IPS DF 6.9 (cell line): ENCODE measurements around the gene PIP5K1C.
A peak's percentile ranks its signal among the peaks of the same experiment; 100 is the strongest.

Experiments
- DNase-seq: peaks from one replicate; pipeline ENCODE4 v3.0.0-alpha.2; 2013; ENCODE audit warnings: low read depth, low spot score
- H3K27ac ChIP-seq: one replicate; pipeline ENCODE4 v1.5.1; 2013; ENCODE audit warnings: low read length, control low read depth
- H3K27me3 ChIP-seq: 2 replicates; pipeline ENCODE4 v1.6.1; 2013; ENCODE audit warnings: mild to moderate bottlenecking, low read length; ENCODE audit not compliant: control insufficient read depth, insufficient read depth
- H3K36me3 ChIP-seq: 2 replicates; pipeline ENCODE4 v1.6.1; 2013; ENCODE audit warnings: low read length; ENCODE audit not compliant: control insufficient read depth, insufficient read depth
- H3K4me1 ChIP-seq: 2 replicates; pipeline ENCODE4 v1.6.1; 2013; ENCODE audit warnings: low read length; ENCODE audit not compliant: control insufficient read depth, insufficient read depth
- H3K4me3 ChIP-seq: 2 replicates; pipeline ENCODE4 v1.5.1; 2013; ENCODE audit warnings: mild to moderate bottlenecking, low read length
- H3K9me3 ChIP-seq: 2 replicates; pipeline ENCODE4 v1.6.1; 2013; ENCODE audit warnings: low read length, inconsistent platforms; ENCODE audit not compliant: control insufficient read depth, insufficient read depth
- WGBS: extraction: QIAGEN DNeasy Blood & Tissue Kit; methylation state at CpG from one replicate; pipeline ENCODE4 v1.1.7; 2013; ENCODE audit warnings: mixed read lengths, missing lambda C conversion rate; ENCODE audit not compliant: insufficient read length, insufficient coverage; 5-methylcytosine and 5-hydroxymethylcytosine counted together

Gene PIP5K1C

DNA sequence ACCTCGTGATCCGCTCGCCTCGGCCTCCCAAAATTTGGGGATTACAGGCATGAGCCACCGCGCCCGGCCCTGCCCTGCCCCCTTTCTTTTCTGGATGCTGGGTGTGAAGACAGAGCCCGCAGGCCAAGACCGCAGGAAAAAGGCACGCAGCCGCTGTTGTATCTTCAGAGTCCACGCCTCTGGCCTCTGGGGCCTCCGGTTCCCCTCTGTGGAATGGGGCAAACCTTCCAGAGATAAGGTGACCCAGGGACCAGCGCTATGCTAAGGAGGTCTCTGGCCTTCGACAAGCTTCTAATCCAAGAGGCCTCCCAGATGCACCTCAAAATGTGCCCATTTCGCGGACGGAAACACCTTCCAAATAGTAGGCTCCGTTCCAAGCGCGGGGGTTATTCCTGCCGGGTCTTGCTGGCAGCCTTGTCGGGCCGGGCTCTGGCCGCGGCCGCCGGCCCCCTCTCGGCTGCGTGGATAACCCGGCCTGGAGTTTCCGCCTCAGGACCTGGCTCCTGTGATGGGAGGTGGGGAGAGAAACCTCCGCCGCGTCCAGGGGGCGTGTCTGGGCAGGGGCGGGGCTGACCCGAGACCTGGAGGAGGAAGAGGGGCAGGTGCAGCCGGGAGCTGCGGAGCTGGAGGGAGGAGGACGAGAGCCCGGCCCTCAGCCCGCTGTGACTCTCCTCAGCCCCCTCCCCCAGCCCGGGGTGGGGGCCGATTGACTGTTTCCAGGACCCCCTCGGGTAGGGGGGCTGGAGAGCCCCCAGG is 21.0 kb upstream of the PIP5K1C start:
- Histone ChIP-seq H3K27ac (no peak overlapping the region), H3K27me3 (no peaks in the 10 kb centered on the region), H3K4me1 (no peaks in the 10 kb centered on the region), H3K9me3 (no peaks in the 10 kb centered on the region), H3K36me3 (no peaks in the 10 kb centered on the region), H3K4me3 (peak overlapping the region; percentile 65; the same call in 1 of the 2 replicates)
- WGBS = no CpG with 5 or more reads among the region's 46 CpGs
- DNase-seq = peak; percentile 81

DNA sequence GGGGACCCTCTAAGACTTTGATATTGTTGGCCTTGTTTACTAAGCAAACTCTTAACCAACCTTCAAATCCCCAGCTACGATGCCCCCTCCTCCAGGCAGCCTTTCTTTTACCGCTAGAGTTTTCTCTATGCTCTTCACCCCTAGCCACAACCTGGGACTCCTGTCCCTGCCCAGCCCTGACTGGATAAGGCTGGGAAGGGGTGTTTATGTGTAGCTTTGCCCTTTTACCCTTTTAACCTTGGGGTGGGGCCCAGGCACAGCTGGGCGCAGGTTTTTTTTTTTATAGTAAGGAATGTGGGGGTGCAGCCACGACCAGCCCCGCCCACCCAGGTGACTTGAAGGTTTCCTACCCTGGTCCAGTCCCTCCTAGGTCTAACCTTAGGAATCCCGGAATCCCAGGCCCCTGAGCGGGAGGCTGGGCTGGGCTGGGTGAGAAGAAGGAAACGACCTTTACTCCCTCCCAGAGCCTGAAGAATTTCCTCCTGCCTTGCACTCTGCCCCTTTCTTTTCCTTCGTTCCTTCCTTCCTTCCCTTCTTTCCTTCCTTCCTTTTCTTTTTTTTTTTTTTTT is 20.2 kb upstream of the PIP5K1C start:
- Histone ChIP-seq H3K27me3 (no peaks in the 10 kb centered on the region), H3K27ac (no peak overlapping the region), H3K36me3 (no peaks in the 10 kb centered on the region), H3K9me3 (no peaks in the 10 kb centered on the region), H3K4me3 (no peak overlapping the region), H3K4me1 (no peaks in the 10 kb centered on the region)
- no peak for DNase-seq
- no CpG with 5 or more reads among the region's 9 CpGs for WGBS

GRCh38 chr19:3719868-3720267 is 19.6 kb upstream of the PIP5K1C start:
- Histone ChIP-seq H3K4me1 (no peaks in the 10 kb centered on the region), H3K27me3 (no peaks in the 10 kb centered on the region), H3K4me3 (no peak overlapping the region), H3K9me3 (no peaks in the 10 kb centered on the region), H3K36me3 (no peaks in the 10 kb centered on the region), H3K27ac (no peak overlapping the region)
- no peak for DNase-seq
- WGBS = no CpG with 5 or more reads among the region's 4 CpGs

GRCh38 chr19:3716147-3716668 is 15.9 kb upstream of the PIP5K1C start:
- Histone ChIP-seq H3K4me1 (0 out of 2 replicates have a peak, but pooled peaks cover 1% of the 10 kb centered on the region), H3K4me3 (no peak overlapping the region), H3K36me3 (no peaks in the 10 kb centered on the region), H3K9me3 (no peaks in the 10 kb centered on the region), H3K27me3 (no peaks in the 10 kb centered on the region), H3K27ac (no peak overlapping the region)
- DNase-seq = no peak
- no CpG with 5 or more reads among the region's 16 CpGs for WGBS

DNA sequence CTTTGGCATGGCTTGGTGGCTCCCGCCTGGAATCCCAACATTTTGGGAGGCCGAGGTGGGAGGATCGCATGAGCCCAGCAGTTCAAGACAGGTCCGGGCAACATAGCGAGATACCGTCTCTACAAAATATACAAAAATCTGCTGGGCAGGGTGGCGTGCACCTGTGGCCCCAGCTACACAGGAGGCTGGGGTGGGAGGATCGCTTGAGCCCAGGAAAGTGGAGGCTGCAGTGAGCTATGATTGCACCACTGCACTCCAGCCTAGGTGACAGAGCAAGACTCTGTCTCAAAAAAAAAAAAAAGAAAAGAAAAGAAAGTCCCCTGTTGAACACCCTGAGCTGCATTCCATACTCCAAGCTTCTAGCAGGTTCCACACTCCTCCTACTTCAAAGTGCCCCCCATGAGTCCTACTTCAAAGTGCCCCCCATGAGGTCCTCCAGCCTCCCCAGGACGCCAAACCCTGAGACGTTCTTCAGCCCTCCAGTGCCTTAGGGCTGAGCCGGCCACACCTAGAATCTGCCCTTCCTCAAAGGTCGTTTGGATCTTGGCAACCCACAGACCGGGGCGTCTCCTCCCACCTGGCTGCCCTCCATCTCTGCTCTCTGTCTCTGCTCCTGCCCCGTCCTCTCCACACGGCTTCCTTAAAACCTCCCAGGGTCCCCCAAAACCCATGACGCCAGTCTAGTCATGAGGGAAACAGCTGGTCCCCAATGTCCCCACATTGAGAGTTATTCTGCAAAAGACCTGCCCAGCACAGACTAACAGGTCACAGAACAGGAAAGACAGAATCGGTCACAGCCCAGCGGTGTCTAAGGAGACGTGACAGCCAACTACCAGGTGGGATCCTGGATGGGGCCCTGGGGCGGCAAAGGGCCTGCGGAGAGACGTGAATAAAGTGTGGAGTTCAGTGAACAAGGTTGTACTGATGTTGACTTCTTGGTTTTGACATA is 12.7 kb upstream of the PIP5K1C start:
- Histone ChIP-seq H3K4me1 (peaks cover 4% of the 10 kb centered on the region; the same call in 1 of the 2 replicates), H3K36me3 (no peaks in the 10 kb centered on the region), H3K9me3 (no peaks in the 10 kb centered on the region), H3K4me3 (no peak overlapping the region), H3K27me3 (no peaks in the 10 kb centered on the region), H3K27ac (no peak overlapping the region)
- no CpG with 5 or more reads among the region's 23 CpGs for WGBS
- no peak for DNase-seq

- Histone ChIP-seq H3K9me3 (no peaks in the 10 kb centered on the region), H3K4me3 (no peak overlapping the region), H3K36me3 (no peaks in the 10 kb centered on the region), H3K4me1 (peaks cover 4% of the 10 kb centered on the region; the same call in 1 of the 2 replicates), H3K27ac (no peak overlapping the region), H3K27me3 (no peaks in the 10 kb centered on the region)
- DNase-seq = no peak
- WGBS = no CpG with 5 or more reads among the region's 20 CpGs
Observed at GRCh38 chr19:3710265-3710812, 10.1 kb upstream of the PIP5K1C start.

DNA sequence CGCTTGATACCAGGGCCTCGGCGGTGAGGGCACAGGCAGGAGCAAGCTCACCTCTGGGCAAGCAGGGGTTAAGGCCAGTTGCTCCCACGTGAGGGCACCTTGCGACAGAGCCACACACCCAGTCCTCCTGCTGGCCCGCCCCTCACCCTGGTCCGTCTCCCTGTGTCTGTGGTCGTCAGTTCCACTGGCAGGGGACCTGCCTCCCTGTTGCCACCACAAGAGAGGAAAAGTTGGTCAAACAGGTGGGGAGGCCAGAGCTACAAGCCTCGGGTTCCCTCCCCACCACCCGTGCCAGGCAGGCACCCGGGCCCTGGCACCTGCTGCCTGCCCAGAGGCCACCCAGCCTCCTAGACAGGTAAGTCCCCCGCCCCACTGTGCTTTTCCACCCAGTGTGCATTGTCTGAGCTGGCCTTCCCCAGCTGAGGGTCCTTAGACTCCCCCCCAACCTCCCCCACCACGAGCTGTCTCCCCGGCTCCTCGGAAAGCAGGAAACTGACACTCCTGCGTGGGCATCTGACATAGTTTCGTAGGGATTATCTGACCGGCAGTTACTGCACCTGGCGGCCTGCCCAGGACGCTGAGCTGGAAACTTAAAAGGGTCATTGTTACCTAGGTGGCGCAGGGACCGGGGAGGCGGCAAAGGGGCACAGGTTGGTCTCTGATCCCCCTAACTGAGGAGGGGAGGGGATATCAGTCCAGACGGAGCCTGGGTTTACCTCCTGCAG is 8.1 kb upstream of the PIP5K1C start, which contains the start of gene TJP3:
TSS of gene TJP3 (plus strand) at position 178 of the 725 bp plus-strand sequence. CDS start 20,049 bp downstream, outside the sequence.
- WGBS = no CpG with 5 or more reads among the region's 24 CpGs
- H3K4me3 ChIP-seq = no peak within 1 kb of the TSS
- DNase-seq = no peak
- no peaks in the 10 kb centered on the region for H3K36me3 ChIP-seq
- H3K27me3 ChIP-seq = no peaks in the 10 kb centered on the region
- H3K4me1 ChIP-seq = peaks cover 4% of the 10 kb centered on the region; the same call in 1 of the 2 replicates
- no peak within 1 kb of the TSS for H3K27ac ChIP-seq
- H3K9me3 ChIP-seq = no peaks in the 10 kb centered on the region

DNA sequence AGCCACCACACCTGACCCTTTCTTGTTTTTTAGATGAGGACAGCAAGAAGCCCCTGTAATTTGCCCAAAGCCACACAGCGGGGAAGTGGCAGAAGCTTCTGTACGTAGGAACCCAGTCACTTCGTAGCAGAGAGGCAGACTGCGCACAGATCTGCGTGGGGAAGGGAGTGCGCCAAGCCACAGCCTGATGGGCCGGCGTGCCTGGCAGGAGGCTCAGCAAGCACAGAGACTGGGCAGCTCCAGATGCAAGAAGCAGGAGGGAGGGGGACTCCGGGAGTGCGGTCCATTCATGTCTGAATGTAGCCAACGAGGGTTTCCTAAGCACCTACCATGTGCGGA is 7.6 kb upstream of the PIP5K1C start:
- no peaks in the 10 kb centered on the region for H3K9me3 ChIP-seq
- no peak overlapping the region for H3K27ac ChIP-seq
- no CpG with 5 or more reads among the region's 12 CpGs for WGBS
- H3K4me1 ChIP-seq = peaks cover 2% of the 10 kb centered on the region; the same call in 1 of the 2 replicates
- H3K36me3 ChIP-seq = no peaks in the 10 kb centered on the region
- no peaks in the 10 kb centered on the region for H3K27me3 ChIP-seq
- no peak for DNase-seq
- no peak overlapping the region for H3K4me3 ChIP-seq

DNA sequence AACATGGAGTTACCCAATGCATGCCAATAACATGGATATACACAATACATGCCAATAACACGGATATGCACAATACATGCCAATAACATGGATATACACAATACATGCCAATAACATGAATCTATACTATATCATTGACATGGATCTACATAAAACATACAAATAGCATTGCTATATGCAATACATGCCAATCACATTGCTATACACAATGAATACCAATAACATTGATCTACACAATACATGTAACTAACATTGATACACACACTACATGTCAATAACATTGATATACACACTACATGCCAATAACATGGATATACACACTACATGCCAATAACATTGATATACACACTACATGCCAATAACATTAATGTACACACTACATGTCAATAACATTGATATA is 932 bp upstream of the PIP5K1C start:
- H3K36me3 ChIP-seq = no peaks in the 10 kb centered on the region; the same call in 1 of the 2 replicates
- no peak for DNase-seq
- H3K27ac ChIP-seq = no peak overlapping the region
- H3K4me1 ChIP-seq = 0 out of 2 replicates have a peak, but pooled peaks cover 1% of the 10 kb centered on the region
- no peaks in the 10 kb centered on the region for H3K9me3 ChIP-seq
- WGBS = no CpG with 5 or more reads among the region's 1 CpG
- H3K4me3 ChIP-seq = no peak overlapping the region
- no peaks in the 10 kb centered on the region for H3K27me3 ChIP-seq
